H1 (cell line): Measurements from ENCODE around the gene EDEM1.

ENCODE experiments used
- SIX5 ChIP-seq: IDR thresholded peaks from 2 replicates; pipeline ENCODE4 v1.6.1; 2011; ENCODE audit warnings: mild to moderate bottlenecking, low read depth, low read length
- TF ChIP-seq, protein P1 (sequence below), 3 experiments: IDR thresholded peaks; 1 replicate in 2 of 3; 2 replicates in 1 of 3; pipeline versions ENCODE4 v1.5.1 to v1.6.1; 2011; ENCODE audit warnings: low read length in 3 of 3, mild to moderate bottlenecking in 3 of 3, inconsistent platforms in 2 of 3, low read depth in 1 of 3, moderate library complexity in 1 of 3; ENCODE audit not compliant: insufficient read depth in 1 of 3; ENCODE audit errors: control extremely low read depth in 1 of 3

DNA sequence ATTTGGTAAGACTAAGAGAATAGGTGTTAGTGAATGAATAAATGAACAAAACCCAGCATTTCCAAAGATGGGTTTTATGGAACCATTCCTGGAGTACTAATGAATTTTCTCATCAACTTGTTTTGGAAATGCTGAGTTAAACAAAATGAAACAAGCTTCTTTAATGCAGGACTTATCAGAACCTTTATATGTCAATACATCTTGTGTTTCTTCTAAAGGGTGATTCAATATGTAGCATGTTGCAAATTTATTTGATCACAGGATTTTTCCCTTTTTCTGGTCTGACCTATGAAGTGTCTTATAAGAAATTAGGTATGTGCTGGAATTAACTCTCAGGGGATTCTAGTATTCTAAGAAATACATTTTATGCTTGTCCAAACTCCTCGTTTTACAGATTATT is 53.2 kb downstream of the EDEM1 start:
- TF ChIP-seq, protein P1, sequence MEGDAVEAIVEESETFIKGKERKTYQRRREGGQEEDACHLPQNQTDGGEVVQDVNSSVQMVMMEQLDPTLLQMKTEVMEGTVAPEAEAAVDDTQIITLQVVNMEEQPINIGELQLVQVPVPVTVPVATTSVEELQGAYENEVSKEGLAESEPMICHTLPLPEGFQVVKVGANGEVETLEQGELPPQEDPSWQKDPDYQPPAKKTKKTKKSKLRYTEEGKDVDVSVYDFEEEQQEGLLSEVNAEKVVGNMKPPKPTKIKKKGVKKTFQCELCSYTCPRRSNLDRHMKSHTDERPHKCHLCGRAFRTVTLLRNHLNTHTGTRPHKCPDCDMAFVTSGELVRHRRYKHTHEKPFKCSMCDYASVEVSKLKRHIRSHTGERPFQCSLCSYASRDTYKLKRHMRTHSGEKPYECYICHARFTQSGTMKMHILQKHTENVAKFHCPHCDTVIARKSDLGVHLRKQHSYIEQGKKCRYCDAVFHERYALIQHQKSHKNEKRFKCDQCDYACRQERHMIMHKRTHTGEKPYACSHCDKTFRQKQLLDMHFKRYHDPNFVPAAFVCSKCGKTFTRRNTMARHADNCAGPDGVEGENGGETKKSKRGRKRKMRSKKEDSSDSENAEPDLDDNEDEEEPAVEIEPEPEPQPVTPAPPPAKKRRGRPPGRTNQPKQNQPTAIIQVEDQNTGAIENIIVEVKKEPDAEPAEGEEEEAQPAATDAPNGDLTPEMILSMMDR (IDR thresholded peaks at IDR 0.05; ENCODE audit: control extremely low read depth in 1 of 3, insufficient read depth in 1 of 3, low read depth in 1 of 3, low read length in 3 of 3) = no peak
- TF ChIP-seq SIX5 = no peak
